Keratinocyte (primary cell): Measurements from ENCODE around the gene COL8A1. TPM values are rescaled to one million over a fixed set of nuclear protein-coding genes. Genes with fewer than 3 reads are reported as not detected.

Experiments used
- DNase-seq: peaks from one replicate; pipeline ENCODE4 v3.0.0-alpha.2; 2011; ENCODE audit warnings: low read depth, missing footprints, low spot score
- FAIRE-seq: peaks from 2 replicates; lab custom pipeline; 2011; peaks lifted over from hg19 to GRCh38; lab: Jason Lieb, UNC
- H2AFZ ChIP-seq: 2 replicates; pipeline ENCODE4 v1.6.0; 2012; ENCODE audit warnings: low read length, control low read depth, inconsistent platforms; ENCODE audit not compliant: control insufficient read depth
- H3K27ac ChIP-seq: 2 replicates; pipeline ENCODE4 v1.5.1; 2011; ENCODE audit warnings: low read length; ENCODE audit not compliant: control insufficient read depth, insufficient read depth
- H3K27me3 ChIP-seq: 3 replicates; pipeline ENCODE4 v1.6.0; 2011; ENCODE audit warnings: low read length; ENCODE audit not compliant: control insufficient read depth, insufficient read depth; ENCODE audit errors: extremely low read depth
- H3K36me3 ChIP-seq, 2 experiments: 2 replicates in 1 of 2; 3 replicates in 1 of 2; pipeline ENCODE4 v1.5.1; 2011; ENCODE audit warnings: low read length in 2 of 2, mild to moderate bottlenecking in 1 of 2; ENCODE audit not compliant: control insufficient read depth in 2 of 2, insufficient read depth in 2 of 2; ENCODE audit errors: extremely low read depth in 1 of 2
- H3K4me1 ChIP-seq: 3 replicates; pipeline ENCODE4 v1.5.1; 2011; ENCODE audit warnings: low read length; ENCODE audit not compliant: control insufficient read depth, insufficient read depth; ENCODE audit errors: extremely low read depth
- H3K4me2 ChIP-seq: 3 replicates; pipeline ENCODE4 v1.6.0; 2011; ENCODE audit warnings: low read depth, low read length; ENCODE audit not compliant: control insufficient read depth, insufficient read depth; ENCODE audit errors: extremely low read depth
- H3K4me3 ChIP-seq, 3 experiments: fragments of 200-600 bp in 1 of 3; sonication (generic) in 1 of 3; 2 replicates in 2 of 3; 3 replicates in 1 of 3; pipeline ENCODE4 v1.5.1; 2011 to 2016; ENCODE audit warnings: low read length in 3 of 3, mild to moderate bottlenecking in 3 of 3, control low read depth in 2 of 3, inconsistent platforms in 1 of 3, low read depth in 1 of 3, mixed read lengths in 1 of 3, mixed run types in 1 of 3, moderate library complexity in 1 of 3; ENCODE audit not compliant: control insufficient read depth in 2 of 3, insufficient read depth in 2 of 3; ENCODE audit errors: extremely low read depth in 1 of 3
- H3K79me2 ChIP-seq: 2 replicates; pipeline ENCODE4 v1.6.0; 2012; ENCODE audit warnings: low read length; ENCODE audit not compliant: control insufficient read depth, insufficient read depth
- H3K9ac ChIP-seq: 3 replicates; pipeline ENCODE4 v1.6.0; 2011; ENCODE audit warnings: low read length; ENCODE audit not compliant: control insufficient read depth, insufficient read depth; ENCODE audit errors: extremely low read depth
- H3K9me1 ChIP-seq: 3 replicates; pipeline ENCODE4 v1.6.0; 2011; ENCODE audit warnings: low read length; ENCODE audit not compliant: control insufficient read depth, insufficient read depth; ENCODE audit errors: extremely low read depth
- H3K9me3 ChIP-seq: 2 replicates; pipeline ENCODE4 v1.5.1; 2012; ENCODE audit warnings: low read depth, low read length; ENCODE audit not compliant: control insufficient read depth
- H4K20me1 ChIP-seq: 3 replicates; pipeline ENCODE4 v1.6.0; 2011; ENCODE audit warnings: low read length; ENCODE audit not compliant: control insufficient read depth, insufficient read depth; ENCODE audit errors: extremely low read depth
- EZH2 ChIP-seq: IDR thresholded peaks from one replicate; pipeline ENCODE4 v1.6.1; 2012; ENCODE audit warnings: inconsistent platforms, mild to moderate bottlenecking, low read length, moderate library complexity
- dilution Hi-C: fragments of 300-500 bp; cut with MboI; formaldehyde crosslinking; loops from one replicate; pipeline ENCODE4 v1.7.0; 2020; ENCODE audit warnings: low sequenced_read_pairs; ENCODE audit not compliant: extremely low pct_ligation_motif_present
- polyA plus RNA-seq, 5 experiments: library from polyadenylated mRNA; depleted of rRNA in 3 of 5; stranded (reverse) in 3 of 5; stranded (forward) in 1 of 5; unstranded in 1 of 5; fragments of >200 nt; gene quantifications; 1 replicate in 1 of 5; 2 replicates in 3 of 5; 3 replicates in 1 of 5; pipeline versions ENCODE4 v1.2.1 to v1.2.3, GENCODE V29; 2011 to 2012; ENCODE audit warnings: missing spikeins in 2 of 5, low read depth in 1 of 5, low replicate concordance in 1 of 5
- TF ChIP-seq, protein P1 (sequence below), 3 experiments: IDR thresholded peaks in 1 of 3; conservative IDR thresholded peaks in 1 of 3; optimal IDR thresholded peaks in 1 of 3; 2 replicates in 2 of 3; 3 replicates in 1 of 3; pipeline versions ENCODE3 to v1.5.1; 2011; ENCODE audit warnings: low read length in 3 of 3, mild to moderate bottlenecking in 3 of 3, moderate library complexity in 2 of 3, control low read depth in 1 of 3, inconsistent platforms in 1 of 3; ENCODE audit not compliant: insufficient read depth in 2 of 3; ENCODE audit errors: extremely low read depth in 1 of 3

Gene COL8A1
- polyA plus RNA-seq, 1 donor (not counting 4 experiments of a cell fraction or from before 2014, with no cell fraction given): 102 TPM

DNA sequence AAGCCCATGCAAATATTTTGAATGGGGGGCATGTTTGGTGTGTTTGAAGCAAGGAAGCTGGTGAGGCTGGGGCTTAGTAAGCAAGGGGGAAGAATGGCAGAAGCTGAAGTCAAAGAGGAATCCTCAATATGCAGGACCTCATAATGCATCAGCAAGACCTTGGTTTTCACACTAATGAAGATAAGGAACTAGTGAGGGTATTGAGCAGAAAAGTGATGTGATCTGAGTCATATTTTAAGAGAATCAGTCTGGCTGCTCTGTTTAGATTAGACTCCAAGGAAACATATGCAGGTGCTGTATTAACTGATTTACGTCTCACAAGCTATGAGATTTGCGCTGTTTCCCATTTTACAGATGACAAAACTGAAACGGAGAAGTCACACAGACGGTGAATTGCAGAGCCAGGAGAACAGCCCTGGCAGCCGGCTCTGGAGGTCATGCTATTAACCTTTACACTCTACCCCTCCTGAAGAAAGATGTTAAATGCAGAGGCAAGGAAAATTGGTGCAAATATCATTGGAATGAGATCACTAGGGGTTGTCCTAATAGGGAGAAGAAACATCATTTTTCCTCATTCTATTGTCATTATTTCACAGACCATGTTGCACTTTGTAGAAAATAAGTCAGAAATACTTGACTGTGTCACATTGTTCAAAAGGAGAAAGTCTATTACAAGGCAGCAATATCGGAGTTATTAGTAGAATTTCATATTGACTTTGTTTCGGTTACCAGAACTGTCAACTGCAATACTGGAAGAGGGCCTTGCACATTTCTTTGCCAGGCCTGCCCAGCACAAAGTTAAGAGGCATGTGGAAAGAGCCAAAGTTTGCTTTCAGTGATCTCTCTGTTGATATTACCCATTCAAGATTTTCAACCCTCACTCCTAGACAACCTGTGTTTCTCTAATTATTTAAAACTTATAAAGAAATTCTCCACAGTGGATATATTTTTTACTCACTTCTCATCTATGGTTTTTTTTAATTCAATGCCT is 64.9 kb downstream of the COL8A1 start:
- Histone ChIP-seq H3K9ac (no peak overlapping the region), H3K4me3 (no peak overlapping the region), H3K27me3 (no peaks in the 10 kb centered on the region), H3K9me3 (no peaks in the 10 kb centered on the region), H3K4me2 (no peak overlapping the region), H3K9me1 (no peaks in the 10 kb centered on the region), H3K79me2 (no peaks in the 10 kb centered on the region), H4K20me1 (no peaks in the 10 kb centered on the region), H3K4me1 (no peaks in the 10 kb centered on the region), H2AFZ (no peak overlapping the region), H3K27ac (no peak overlapping the region), H3K36me3 (peaks cover 1 to 5% of the 10 kb centered on the region in 2 experiments)
- no peak for TF ChIP-seq EZH2
- TF ChIP-seq, protein P1, sequence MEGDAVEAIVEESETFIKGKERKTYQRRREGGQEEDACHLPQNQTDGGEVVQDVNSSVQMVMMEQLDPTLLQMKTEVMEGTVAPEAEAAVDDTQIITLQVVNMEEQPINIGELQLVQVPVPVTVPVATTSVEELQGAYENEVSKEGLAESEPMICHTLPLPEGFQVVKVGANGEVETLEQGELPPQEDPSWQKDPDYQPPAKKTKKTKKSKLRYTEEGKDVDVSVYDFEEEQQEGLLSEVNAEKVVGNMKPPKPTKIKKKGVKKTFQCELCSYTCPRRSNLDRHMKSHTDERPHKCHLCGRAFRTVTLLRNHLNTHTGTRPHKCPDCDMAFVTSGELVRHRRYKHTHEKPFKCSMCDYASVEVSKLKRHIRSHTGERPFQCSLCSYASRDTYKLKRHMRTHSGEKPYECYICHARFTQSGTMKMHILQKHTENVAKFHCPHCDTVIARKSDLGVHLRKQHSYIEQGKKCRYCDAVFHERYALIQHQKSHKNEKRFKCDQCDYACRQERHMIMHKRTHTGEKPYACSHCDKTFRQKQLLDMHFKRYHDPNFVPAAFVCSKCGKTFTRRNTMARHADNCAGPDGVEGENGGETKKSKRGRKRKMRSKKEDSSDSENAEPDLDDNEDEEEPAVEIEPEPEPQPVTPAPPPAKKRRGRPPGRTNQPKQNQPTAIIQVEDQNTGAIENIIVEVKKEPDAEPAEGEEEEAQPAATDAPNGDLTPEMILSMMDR (optimal IDR thresholded peaks at IDR 0.05 in 1 of 3, IDR thresholded peaks at IDR 0.05 in 1 of 3, conservative IDR thresholded peaks at IDR 0.05 in 1 of 3; ENCODE audit: extremely low read depth in 1 of 3, insufficient read depth in 2 of 3, low read length in 3 of 3): no peak
- no peak for FAIRE-seq
- no peak for DNase-seq
- dilution Hi-C loops: no loop called here

DNA sequence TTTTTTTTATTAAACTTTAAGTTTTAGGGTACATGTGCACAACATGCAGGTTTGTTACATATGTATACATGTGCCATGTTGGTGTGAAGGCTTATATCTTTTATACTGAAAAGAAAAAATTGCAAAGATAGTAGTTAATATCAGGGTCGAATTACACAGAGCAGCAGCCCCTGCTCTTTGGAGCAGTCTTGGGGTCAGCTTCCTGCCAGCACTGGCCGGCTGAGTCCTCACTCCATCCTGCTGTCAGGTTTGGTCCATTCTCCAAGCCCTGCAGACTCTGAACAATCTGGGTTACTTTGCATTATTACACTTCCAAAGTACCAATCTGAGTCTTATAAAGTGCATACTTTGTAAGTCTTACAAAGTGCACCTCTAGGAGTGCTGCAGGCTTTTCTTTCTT is 66.0 kb downstream of the COL8A1 start:
- H3K79me2 ChIP-seq: no peaks in the 10 kb centered on the region
- no peak for FAIRE-seq

More for the DNA sequence above, 66.0 kb downstream of the COL8A1 start:
- Histone ChIP-seq H3K9me3 (no peaks in the 10 kb centered on the region), H3K4me2 (no peak overlapping the region), H3K27me3 (no peaks in the 10 kb centered on the region), H3K4me1 (no peaks in the 10 kb centered on the region), H3K27ac (no peak overlapping the region), H3K36me3 (peaks cover 1 to 5% of the 10 kb centered on the region in 2 experiments), H3K4me3 (no peak overlapping the region), H3K9ac (no peak overlapping the region), H3K9me1 (no peaks in the 10 kb centered on the region), H2AFZ (no peak overlapping the region), H4K20me1 (no peaks in the 10 kb centered on the region)
- TF ChIP-seq EZH2: no peak
- DNase-seq: no peak
- dilution Hi-C loops: no loop called here
